Skeletal muscle tissue (tissue), 4 donors: ENCODE results near the gene KCTD11. TPM values are rescaled to one million over a fixed set of nuclear protein-coding genes. Genes with fewer than 3 reads are reported as not detected.

Source experiments
- H3K27ac ChIP-seq: one replicate; pipeline ENCODE4 v1.7.0; 2013; ENCODE audit warnings: mild to moderate bottlenecking, low read depth, low read length, inconsistent platforms
- H3K27me3 ChIP-seq, 3 donors: one replicate each; pipeline ENCODE4 v1.7.0; 2013; ENCODE audit warnings: low read length in 3 of 3; ENCODE audit not compliant: control insufficient read depth in 3 of 3, insufficient read depth in 3 of 3
- H3K36me3 ChIP-seq, 3 donors: one replicate each; pipeline ENCODE4 v1.7.0; 2013; ENCODE audit warnings: low read length in 3 of 3; ENCODE audit not compliant: control insufficient read depth in 3 of 3, insufficient read depth in 3 of 3
- H3K4me1 ChIP-seq, 3 donors: one replicate each; pipeline ENCODE4 v1.7.0; 2013; ENCODE audit warnings: low read length in 3 of 3, mild to moderate bottlenecking in 3 of 3; ENCODE audit not compliant: control insufficient read depth in 3 of 3, insufficient read depth in 3 of 3
- H3K4me3 ChIP-seq, 3 donors: one replicate each; pipeline ENCODE4 v1.7.0; 2013; ENCODE audit warnings: low read length in 3 of 3
- H3K9ac ChIP-seq, 3 donors: one replicate each; pipeline ENCODE4 v1.7.0; 2013; ENCODE audit warnings: low read length in 3 of 3, mild to moderate bottlenecking in 3 of 3, moderate library complexity in 2 of 3, low read depth in 1 of 3
- H3K9me3 ChIP-seq, 3 donors: one replicate each; pipeline ENCODE4 v1.7.0; 2013; ENCODE audit warnings: low read length in 3 of 3; ENCODE audit not compliant: control insufficient read depth in 3 of 3
- total RNA-seq: library from RNA; depleted of rRNA; stranded (reverse); fragments of >200 nt; gene quantifications from one replicate; pipeline ENCODE4 v1.2.3, GENCODE V29; 2014
- donor health status: Osteomylitis.

Gene KCTD11
- total RNA-seq, 1 donor from 2014 or later = 4.2 TPM

GRCh38 chr17:7383742-7384488, 32.0 kb downstream of the KCTD11 start:
- Histone ChIP-seq H3K4me1 (peaks cover 24 to 34% (median 27%) of the 10 kb centered on the region in 3 donors), H3K9me3 (no peaks in the 10 kb centered on the region), H3K27me3 (peaks cover 10 to 43% (median 29%) of the 10 kb centered on the region in 3 donors), H3K36me3 (peaks cover 4 to 6% (median 4%) of the 10 kb centered on the region in 3 donors), H3K27ac (no peak overlapping the region), H3K4me3 (peak overlapping the region; percentile 43 to 60 (median 48)), H3K9ac (peak overlapping the region in 1 of 3 donors; percentile 60)

DNA sequence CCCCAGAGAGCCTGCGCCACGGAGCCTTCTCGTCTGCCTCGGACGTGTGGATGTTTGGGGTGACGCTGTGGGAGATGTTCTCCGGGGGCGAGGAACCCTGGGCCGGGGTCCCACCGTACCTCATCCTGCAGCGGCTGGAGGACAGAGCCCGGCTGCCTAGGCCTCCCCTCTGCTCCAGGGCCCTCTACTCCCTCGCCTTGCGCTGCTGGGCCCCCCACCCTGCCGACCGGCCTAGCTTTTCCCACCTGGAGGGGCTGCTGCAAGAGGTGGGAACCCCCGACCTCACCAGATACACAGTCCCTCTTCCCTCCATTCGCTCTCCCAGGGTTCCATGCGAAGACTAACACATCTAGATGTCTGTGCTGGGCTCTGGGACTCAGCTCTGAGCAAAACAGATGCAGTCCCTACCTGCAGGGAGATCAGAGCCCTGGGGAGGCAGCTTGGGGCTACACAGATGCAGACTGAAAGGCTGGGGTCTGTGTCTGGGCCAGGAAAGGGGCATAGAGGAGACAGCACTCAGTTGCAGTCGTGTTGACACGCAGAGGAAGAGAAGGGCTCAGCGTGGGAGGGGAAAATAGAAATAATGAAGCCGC, 32.6 kb downstream of the KCTD11 start:
- Histone ChIP-seq H3K27ac (no peak overlapping the region), H3K27me3 (peaks cover 10 to 43% (median 29%) of the 10 kb centered on the region in 3 donors), H3K4me1 (peaks cover 24 to 33% (median 27%) of the 10 kb centered on the region in 3 donors), H3K36me3 (peaks cover 8 to 13% (median 9%) of the 10 kb centered on the region in 3 donors), H3K9ac (peak overlapping the region in 1 of 3 donors; percentile 60), H3K9me3 (no peaks in the 10 kb centered on the region), H3K4me3 (peak overlapping the region in 2 of 3 donors; percentile 48 to 60)

GRCh38 chr17:7388856-7389255, 36.9 kb downstream of the KCTD11 start:
- H3K27me3 ChIP-seq = peaks cover 0 to 8% (median 0%) of the 10 kb centered on the region in 3 donors
- H3K9me3 ChIP-seq = no peaks in the 10 kb centered on the region
- no peak overlapping the region for H3K27ac ChIP-seq
- no peak overlapping the region for H3K9ac ChIP-seq
- H3K36me3 ChIP-seq = peaks cover 18 to 38% (median 28%) of the 10 kb centered on the region in 3 donors
- no peak overlapping the region for H3K4me3 ChIP-seq
- peaks cover 3 to 13% (median 9%) of the 10 kb centered on the region in 3 donors for H3K4me1 ChIP-seq

DNA sequence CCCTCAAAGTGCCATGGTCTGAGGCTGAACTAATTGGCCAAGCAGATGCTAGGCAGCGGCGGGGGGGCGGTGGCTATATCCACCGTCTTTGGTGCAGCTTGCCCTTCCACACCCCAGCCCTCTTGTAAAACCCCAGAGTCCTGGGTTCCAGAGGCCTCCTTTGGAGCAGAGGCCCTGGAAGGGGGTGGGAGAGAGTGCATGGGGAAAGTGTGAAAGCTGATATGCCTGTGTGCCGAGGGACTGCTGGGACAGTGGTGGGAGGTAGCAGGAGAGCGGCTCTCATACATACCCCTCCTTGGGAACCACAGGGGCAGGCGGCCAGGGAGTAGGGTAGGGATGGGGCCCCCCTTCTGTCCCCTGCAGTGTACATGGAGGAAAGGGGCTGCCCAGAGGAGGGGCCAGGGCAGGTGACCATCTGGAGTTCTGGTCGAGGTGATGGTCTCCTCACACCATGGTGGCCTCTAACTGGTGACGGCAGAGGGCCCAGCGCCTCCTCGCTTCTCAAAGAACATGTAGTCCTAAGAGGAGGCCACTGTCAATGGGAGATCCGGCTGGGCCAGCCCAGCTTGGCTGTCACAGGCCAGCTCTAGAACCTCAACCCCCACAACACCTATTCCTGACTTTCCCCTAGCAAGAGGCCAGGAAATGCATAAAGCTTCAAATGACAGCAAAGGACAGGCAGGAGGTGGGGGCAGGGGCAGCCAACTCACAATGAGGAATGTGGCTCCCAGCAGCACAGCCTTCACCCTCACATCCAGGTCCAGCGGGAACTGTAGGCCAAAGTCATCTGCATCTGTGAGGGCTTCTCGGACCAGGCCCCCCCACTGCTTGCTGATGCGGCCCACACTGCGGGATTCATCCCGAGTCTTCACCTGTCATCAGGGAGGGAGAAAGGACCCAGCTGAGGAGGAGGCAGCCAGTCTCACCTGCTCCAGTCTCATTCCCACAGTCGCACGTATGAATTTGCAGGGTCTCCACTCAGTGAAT, 38.3 kb downstream of the KCTD11 start:
- Histone ChIP-seq H3K4me1 (peaks cover 8 to 15% (median 13%) of the 10 kb centered on the region in 3 donors), H3K27me3 (no peaks in the 10 kb centered on the region), H3K9ac (no peak overlapping the region), H3K4me3 (no peak overlapping the region), H3K27ac (no peak overlapping the region), H3K9me3 (no peaks in the 10 kb centered on the region), H3K36me3 (peaks cover 18 to 38% (median 28%) of the 10 kb centered on the region in 3 donors)

GRCh38 chr17:7391307-7391706, 39.3 kb downstream of the KCTD11 start:
- Histone ChIP-seq H3K4me1 (peaks cover 8 to 15% (median 13%) of the 10 kb centered on the region in 3 donors), H3K27ac (no peak overlapping the region), H3K9ac (no peak overlapping the region), H3K9me3 (no peaks in the 10 kb centered on the region), H3K4me3 (no peak overlapping the region), H3K27me3 (no peaks in the 10 kb centered on the region), H3K36me3 (peaks cover 18 to 38% (median 28%) of the 10 kb centered on the region in 3 donors)

- H3K27ac ChIP-seq = no peak overlapping the region
- peaks cover 18 to 38% (median 28%) of the 10 kb centered on the region in 3 donors for H3K36me3 ChIP-seq
- no peaks in the 10 kb centered on the region for H3K27me3 ChIP-seq
- peak overlapping the region in 2 of 3 donors; percentile 70 to 84 for H3K4me3 ChIP-seq
- H3K9ac ChIP-seq = no peak overlapping the region
- H3K4me1 ChIP-seq = peaks cover 8 to 15% (median 13%) of the 10 kb centered on the region in 3 donors
- no peaks in the 10 kb centered on the region for H3K9me3 ChIP-seq
These were observed 41.0 kb downstream of the KCTD11 start for GRCh38 chr17:7392696-7393612.

DNA sequence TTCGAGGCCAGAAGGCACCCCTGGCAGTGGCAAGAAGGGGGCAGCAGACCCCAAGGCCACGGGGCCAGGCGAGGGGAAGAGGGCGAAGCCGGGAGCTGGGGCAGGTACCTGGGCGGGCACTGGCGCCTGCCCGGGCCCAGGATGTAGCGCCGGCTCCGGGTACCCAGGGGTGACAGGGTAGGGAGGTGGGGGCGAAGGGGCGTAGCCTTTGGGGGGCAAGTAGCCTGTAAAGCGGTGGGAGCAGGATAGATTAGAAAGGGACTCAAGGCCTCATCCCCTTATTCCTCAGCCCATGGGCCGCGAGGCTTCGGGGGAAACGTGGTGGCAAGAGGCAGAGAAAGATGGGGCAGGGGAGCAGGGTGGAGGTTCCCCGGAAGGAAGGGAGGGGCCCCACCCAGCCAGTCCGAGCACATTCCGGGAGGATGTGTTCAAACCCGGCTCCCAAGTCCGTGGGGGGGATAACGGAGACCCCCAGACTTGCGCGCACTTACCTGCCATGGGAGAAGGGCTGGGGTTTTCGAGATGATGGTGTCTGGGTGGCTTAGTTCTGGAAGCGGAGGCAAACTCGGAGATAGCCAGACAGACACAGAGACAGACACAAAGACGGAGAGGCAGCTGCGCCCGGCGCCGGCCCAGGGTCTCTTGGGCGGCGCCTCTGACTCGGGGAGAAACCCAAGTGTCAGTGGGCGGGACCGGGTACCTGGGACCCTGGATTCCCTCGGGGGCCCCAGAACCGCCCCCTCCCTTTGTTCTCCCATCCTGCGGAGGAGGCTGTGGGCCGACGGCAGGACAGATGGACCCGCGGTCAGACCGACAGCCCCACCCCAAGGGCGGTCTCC, 41.9 kb downstream of the KCTD11 start:
- H3K27me3 ChIP-seq = no peaks in the 10 kb centered on the region

GRCh38 chr17:7394452-7395191, 42.7 kb downstream of the KCTD11 start, which contains the start of gene PLSCR3:
PLSCR3 (minus strand) TSS chr17:7394525; CDS start chr17:7394110, 415 bp downstream.
- H3K4me3 ChIP-seq = peak within 1 kb of the TSS; percentile 70 to 84 (median 83)
- H3K27me3 ChIP-seq = no peaks in the 10 kb centered on the region
- H3K4me1 ChIP-seq = peaks cover 8 to 15% (median 13%) of the 10 kb centered on the region in 3 donors
- no peaks in the 10 kb centered on the region for H3K9me3 ChIP-seq
- H3K27ac ChIP-seq = peak within 1 kb of the TSS; percentile 75
- H3K36me3 ChIP-seq = peaks cover 9 to 25% (median 18%) of the 10 kb centered on the region in 3 donors
- peak within 1 kb of the TSS; percentile 75 to 95 (median 86) for H3K9ac ChIP-seq

More for the DNA sequence above, 41.9 kb downstream of the KCTD11 start:
- peak overlapping the region; percentile 70 to 84 (median 83) for H3K4me3 ChIP-seq
- peak overlapping the region; percentile 75 to 95 (median 84) for H3K9ac ChIP-seq
- peak overlapping the region; percentile 75 for H3K27ac ChIP-seq
- H3K4me1 ChIP-seq = peaks cover 8 to 15% (median 13%) of the 10 kb centered on the region in 3 donors
- H3K9me3 ChIP-seq = no peaks in the 10 kb centered on the region
- H3K36me3 ChIP-seq = peaks cover 14 to 33% (median 25%) of the 10 kb centered on the region in 3 donors
